ENCODE results near the gene SPATA31C1. TPM values are rescaled to one million over a fixed set of nuclear protein-coding genes. Genes with fewer than 3 reads are reported as not detected.

SPATA31C1 gene
- total RNA-seq, 2 experiments from 2014 or later = not detected

- H3K9me3 Mint-ChIP-seq = no peaks in the 10 kb centered on the region
- POLR2A ChIA-PET = no interaction called here
- no peak overlapping the region for H3K27ac Mint-ChIP-seq
- no peak overlapping the region for H3K4me3 ChIP-seq (ENCODE audit: low read length)
- H3K27me3 Mint-ChIP-seq = peaks cover 23% of the 10 kb centered on the region
- intact Hi-C loops (cut with DNase I, micrococcal nuclease) = no loop called here
- no peaks in the 10 kb centered on the region for H3K9me3 ChIP-seq (ENCODE audit: control insufficient read depth in 1 of 2, insufficient read depth in 1 of 2, low read length in 2 of 2)
- H3K4me1 Mint-ChIP-seq (ENCODE audit: low read depth) = peaks cover 11% of the 10 kb centered on the region
- CTCF ChIA-PET = no interaction called here
- DNase-seq (no peak), ATAC-seq (ENCODE audit: poor library complexity) (no peak)
- H3K36me3 ChIP-seq (ENCODE audit: insufficient read depth, low read length) = no peaks in the 10 kb centered on the region
- H3K36me3 Mint-ChIP-seq (ENCODE audit: low read depth) = no peaks in the 10 kb centered on the region
- TF ChIP-seq CTCF (IDR thresholded peaks at IDR 0.05) = no peak
- H3K4me3 Mint-ChIP-seq = no peak overlapping the region
- peaks cover 0 to 5% of the 10 kb centered on the region in 2 experiments for H3K27me3 ChIP-seq (ENCODE audit: control insufficient read depth in 1 of 2, insufficient read depth in 2 of 2, low read length in 2 of 2)
- no peak overlapping the region for H3K27ac ChIP-seq (ENCODE audit: low read depth in 1 of 2, low read length in 2 of 2)
- H3K4me1 ChIP-seq (ENCODE audit: insufficient read depth, low read length) = peaks cover 3% of the 10 kb centered on the region
These were observed 40.8 kb downstream of the SPATA31C1 start for GRCh38 chr9:87958591-87958990.

- peaks cover 23% of the 10 kb centered on the region for H3K27me3 Mint-ChIP-seq
- ChIA-PET POLR2A (interaction anchor here (2.1 kb wide), 1 partner anchor 14 kb away, joined by 9 read pairs; the partner anchor contains the start of gene CDK20), CTCF (no interaction called here)
- intact Hi-C loops (cut with DNase I, micrococcal nuclease) = no loop called here
- no peaks in the 10 kb centered on the region for H3K9me3 Mint-ChIP-seq
- H3K36me3 ChIP-seq (ENCODE audit: insufficient read depth, low read length) = no peaks in the 10 kb centered on the region
- no peaks in the 10 kb centered on the region for H3K4me1 ChIP-seq (ENCODE audit: insufficient read depth, low read length)
- H3K4me3 ChIP-seq (ENCODE audit: low read length) = no peak overlapping the region
- no peak overlapping the region for H3K27ac Mint-ChIP-seq
- no peaks in the 10 kb centered on the region for H3K9me3 ChIP-seq (ENCODE audit: control insufficient read depth in 1 of 2, insufficient read depth in 1 of 2, low read length in 2 of 2)
- no peak for DNase-seq
- no peak for TF ChIP-seq CTCF (IDR thresholded peaks at IDR 0.05)
- H3K27me3 ChIP-seq (ENCODE audit: control insufficient read depth in 1 of 2, insufficient read depth in 2 of 2, low read length in 2 of 2) = peaks cover 0 to 5% of the 10 kb centered on the region in 2 experiments
- peaks cover 11% of the 10 kb centered on the region for H3K4me1 Mint-ChIP-seq (ENCODE audit: low read depth)
- no peak overlapping the region for H3K4me3 Mint-ChIP-seq
- ATAC-seq (ENCODE audit: poor library complexity) = no peak
- H3K36me3 Mint-ChIP-seq (ENCODE audit: low read depth) = no peaks in the 10 kb centered on the region
- no peak overlapping the region for H3K27ac ChIP-seq (ENCODE audit: low read depth in 1 of 2, low read length in 2 of 2)
These were observed 42.3 kb downstream of the SPATA31C1 start for GRCh38 chr9:87959916-87960581.

GRCh38 chr9:87963770-87964169 is 46.0 kb downstream of the SPATA31C1 start:
- no peak for ATAC-seq (ENCODE audit: poor library complexity)
- POLR2A ChIA-PET = interaction anchor here (0.6 kb wide), 1 partner anchor 216 kb away, joined by 6 read pairs; no protein-coding TSS in a partner anchor

More at GRCh38 chr9:87963770-87964169, 46.0 kb downstream of the SPATA31C1 start:
- Mint-ChIP-seq H3K4me3 (no peak overlapping the region), H3K27ac (no peak overlapping the region), H3K27me3 (peaks cover 23% of the 10 kb centered on the region), H3K4me1 (ENCODE audit: low read depth) (no peaks in the 10 kb centered on the region), H3K9me3 (no peaks in the 10 kb centered on the region), H3K36me3 (ENCODE audit: low read depth) (peaks cover 22% of the 10 kb centered on the region)
- no peak overlapping the region for H3K27ac ChIP-seq (ENCODE audit: low read depth in 1 of 2, low read length in 2 of 2)
- no peak for TF ChIP-seq CTCF (IDR thresholded peaks at IDR 0.05)
- intact Hi-C loops (cut with DNase I, micrococcal nuclease) = no loop called here
- no peak for DNase-seq
- H3K36me3 ChIP-seq (ENCODE audit: insufficient read depth, low read length) = peaks cover 19% of the 10 kb centered on the region
- H3K9me3 ChIP-seq (ENCODE audit: control insufficient read depth in 1 of 2, insufficient read depth in 1 of 2, low read length in 2 of 2) = no peaks in the 10 kb centered on the region
- no peak overlapping the region for H3K4me3 ChIP-seq (ENCODE audit: low read length)
- CTCF ChIA-PET = no interaction called here
- peaks cover 0 to 3% of the 10 kb centered on the region in 2 experiments for H3K27me3 ChIP-seq (ENCODE audit: control insufficient read depth in 1 of 2, insufficient read depth in 2 of 2, low read length in 2 of 2)
- H3K4me1 ChIP-seq (ENCODE audit: insufficient read depth, low read length) = no peaks in the 10 kb centered on the region

Measured in CD4-positive, alpha-beta T cell (primary cell).